NB4 (cell line): Measurements from ENCODE around the gene GFAP.

Experiments used
- DNase-seq: peaks from one replicate; pipeline ENCODE4 v3.0.0; 2010; ENCODE audit warnings: low read depth
- H3K4me3 ChIP-seq: one replicate; pipeline ENCODE4 v1.5.1; 2011; ENCODE audit warnings: mild to moderate bottlenecking, low read depth, low read length, moderate library complexity
- MAX ChIP-seq: IDR thresholded peaks from 2 replicates; pipeline ENCODE4 v1.6.1; 2011; ENCODE audit warnings: low read depth, low read length
- MYC ChIP-seq: IDR thresholded peaks from 2 replicates; pipeline ENCODE4 v1.6.1; 2011; ENCODE audit warnings: low read depth, low read length
- POLR2A ChIP-seq: IDR thresholded peaks from 2 replicates; pipeline ENCODE4 v1.6.1; 2011; ENCODE audit warnings: mild to moderate bottlenecking; ENCODE audit not compliant: insufficient read length; ENCODE audit errors: extremely low read depth
- TF ChIP-seq, protein P1 (sequence below): IDR thresholded peaks from one replicate; pipeline ENCODE4 v1.5.1; 2012; ENCODE audit warnings: low read depth, low read length

The GFAP gene

GRCh38 chr17:44898768-44899073 is 16.6 kb downstream of the GFAP start:
- H3K4me3 ChIP-seq = peak overlapping the region; percentile 96
- DNase-seq = peak; percentile 84
- TF ChIP-seq, protein P1, sequence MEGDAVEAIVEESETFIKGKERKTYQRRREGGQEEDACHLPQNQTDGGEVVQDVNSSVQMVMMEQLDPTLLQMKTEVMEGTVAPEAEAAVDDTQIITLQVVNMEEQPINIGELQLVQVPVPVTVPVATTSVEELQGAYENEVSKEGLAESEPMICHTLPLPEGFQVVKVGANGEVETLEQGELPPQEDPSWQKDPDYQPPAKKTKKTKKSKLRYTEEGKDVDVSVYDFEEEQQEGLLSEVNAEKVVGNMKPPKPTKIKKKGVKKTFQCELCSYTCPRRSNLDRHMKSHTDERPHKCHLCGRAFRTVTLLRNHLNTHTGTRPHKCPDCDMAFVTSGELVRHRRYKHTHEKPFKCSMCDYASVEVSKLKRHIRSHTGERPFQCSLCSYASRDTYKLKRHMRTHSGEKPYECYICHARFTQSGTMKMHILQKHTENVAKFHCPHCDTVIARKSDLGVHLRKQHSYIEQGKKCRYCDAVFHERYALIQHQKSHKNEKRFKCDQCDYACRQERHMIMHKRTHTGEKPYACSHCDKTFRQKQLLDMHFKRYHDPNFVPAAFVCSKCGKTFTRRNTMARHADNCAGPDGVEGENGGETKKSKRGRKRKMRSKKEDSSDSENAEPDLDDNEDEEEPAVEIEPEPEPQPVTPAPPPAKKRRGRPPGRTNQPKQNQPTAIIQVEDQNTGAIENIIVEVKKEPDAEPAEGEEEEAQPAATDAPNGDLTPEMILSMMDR = no peak
- TF ChIP-seq POLR2A = no peak
- TF ChIP-seq MYC = no peak
- no peak for TF ChIP-seq MAX

GRCh38 chr17:44894642-44895041 is 20.7 kb downstream of the GFAP start:
- TF ChIP-seq MAX (no peak), POLR2A (no peak), MYC (no peak)
- TF ChIP-seq, protein P1 = no peak
- no peak for DNase-seq
- no peak overlapping the region for H3K4me3 ChIP-seq

DNA sequence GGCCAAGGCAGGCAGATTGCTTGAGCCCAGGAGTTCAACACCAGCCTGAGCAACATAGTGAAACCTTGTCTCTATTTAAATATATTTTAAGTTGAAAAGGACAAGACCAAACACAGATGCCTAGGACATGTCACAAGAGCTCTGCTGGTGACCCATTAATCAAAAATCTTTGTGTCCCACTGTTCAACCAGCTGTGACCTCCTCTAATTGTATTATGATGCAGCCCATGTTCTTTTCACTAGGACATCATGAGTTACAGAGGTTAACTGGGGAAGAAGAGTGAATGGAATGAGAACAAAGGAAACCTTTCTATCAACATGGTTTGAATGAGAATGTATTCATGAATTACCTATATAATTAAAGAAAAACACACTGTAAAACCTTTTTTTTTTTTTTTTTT is 23.1 kb downstream of the GFAP start:
- no peak for DNase-seq
- no peak for TF ChIP-seq MYC
- TF ChIP-seq POLR2A = no peak
- TF ChIP-seq MAX = no peak
- TF ChIP-seq, protein P1 = no peak
- H3K4me3 ChIP-seq = no peak overlapping the region

- TF ChIP-seq POLR2A (no peak), MAX (no peak), MYC (no peak)
- TF ChIP-seq, protein P1 = no peak
- DNase-seq = no peak
- H3K4me3 ChIP-seq = no peak overlapping the region
Measured at GRCh38 chr17:44889003-44889402, 26.3 kb downstream of the GFAP start.

- no peak overlapping the region for H3K4me3 ChIP-seq
- DNase-seq = no peak
- TF ChIP-seq POLR2A = no peak
- TF ChIP-seq MYC = no peak
- TF ChIP-seq MAX = no peak
- TF ChIP-seq, protein P1 = no peak
Measured at GRCh38 chr17:44887971-44888954, 27.0 kb downstream of the GFAP start.
